MCF 10A (cell line): ENCODE measurements around the gene TNFAIP8. TPM values are rescaled to one million over a fixed set of nuclear protein-coding genes. Genes with fewer than 3 reads are reported as not detected.

ENCODE experiments used
- BruUV-seq: library from RNA; stranded (reverse); fragments of 400-500 nt; replicated peaks from 2 replicates; lab custom pipeline; 2021; lab: Mats Ljungman, UMichigan
- CTCF ChIA-PET: fragments of 300-600 bp; sonication (Branson Sonifier 250); formaldehyde crosslinking; extraction: SDS; loops from one replicate; lab custom pipeline; 2021; ENCODE audit warnings: antibody characterized with exemption, inconsistent platforms; lab: Yijun Ruan, JAX
- POLR2A ChIA-PET: fragments of 300-600, 350-650 bp; sonication (Branson Sonifier 250); formaldehyde crosslinking; extraction: SDS; loops from one replicate; lab custom pipeline; 2020; ENCODE audit warnings: antibody characterized with exemption, inconsistent platforms; lab: Yijun Ruan, JAX
- DNase-seq: peaks from one replicate; pipeline ENCODE4 v3.0.0-alpha.2; 2018; ENCODE audit not compliant: unreplicated experiment
- H3K27ac Mint-ChIP-seq: one replicate; pipeline ENCODE4 v1.8.0; 2022; ENCODE audit warnings: mild to moderate bottlenecking, low read depth, mixed read lengths; ENCODE audit not compliant: unreplicated experiment
- H3K27me3 Mint-ChIP-seq: one replicate; pipeline ENCODE4 v1.8.0; 2022; ENCODE audit warnings: mixed read lengths; ENCODE audit not compliant: insufficient read depth, unreplicated experiment
- H3K36me3 Mint-ChIP-seq: one replicate; pipeline ENCODE4 v1.8.0; 2022; ENCODE audit warnings: mild to moderate bottlenecking, moderate library complexity, mixed read lengths; ENCODE audit not compliant: insufficient read depth, unreplicated experiment
- H3K4me1 Mint-ChIP-seq: one replicate; pipeline ENCODE4 v1.8.0; 2022; ENCODE audit warnings: mixed read lengths; ENCODE audit not compliant: insufficient read depth, unreplicated experiment
- H3K4me3 Mint-ChIP-seq: one replicate; pipeline ENCODE4 v1.8.0; 2022; ENCODE audit warnings: mild to moderate bottlenecking, moderate library complexity, mixed read lengths; ENCODE audit not compliant: unreplicated experiment
- H3K9me3 Mint-ChIP-seq: one replicate; pipeline ENCODE4 v1.8.0; 2022; ENCODE audit warnings: mixed read lengths; ENCODE audit not compliant: unreplicated experiment
- intact Hi-C: fragments of 100-400 bp; cut with micrococcal nuclease; formaldehyde crosslinking; loops from 2 replicates; pipeline ENCODE4 v1.14.1; 2022
- total RNA-seq: library from RNA; stranded (reverse); gene quantifications from 2 replicates; pipeline ENCODE4 v1.2.3, GENCODE V29; 2022
- TF ChIP-seq, protein P1 (sequence below): fragments of 200-600 bp; IDR thresholded peaks from one replicate; pipeline ENCODE4 v1.8.0; 2022; ENCODE audit warnings: antibody characterized with exemption, mild to moderate bottlenecking; ENCODE audit not compliant: unreplicated experiment

The TNFAIP8 gene
- total RNA-seq, 1 experiment from 2014 or later, result 16.2 TPM

DNA sequence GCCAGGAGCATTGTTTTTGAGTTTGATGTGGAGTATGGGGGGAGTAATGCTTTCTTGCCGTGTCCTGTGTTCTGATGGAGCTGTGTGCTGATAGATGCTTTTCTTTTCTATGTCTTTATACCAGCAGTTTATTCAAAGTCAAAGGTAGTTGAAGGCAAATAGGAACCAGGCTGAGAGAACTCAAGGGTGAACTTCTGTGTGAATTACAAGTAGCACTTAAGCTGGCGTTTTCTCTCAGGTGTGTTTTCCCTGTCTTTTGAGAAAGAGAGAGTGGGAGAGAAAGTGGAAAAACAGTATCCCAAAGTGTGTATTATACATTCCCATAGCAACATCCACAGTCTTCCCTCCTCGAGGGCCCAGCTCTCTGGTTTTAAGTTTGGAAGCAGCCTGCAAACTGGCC lies 1.5 kb downstream of the TNFAIP8 start:
- peak overlapping the region; percentile 95 for H3K4me3 Mint-ChIP-seq
- H3K36me3 Mint-ChIP-seq, result no peaks in the 10 kb centered on the region
- intact Hi-C loops, result loop anchor here (2.0 kb wide), 2 partner anchors 32 to 286 kb away; partner anchors contain the start of gene DMXL1
- H3K27ac Mint-ChIP-seq, result peak overlapping the region; percentile 79
- ChIA-PET CTCF (interaction anchor here (0.6 to 11.7 kb wide), 18 partner anchors 8 to 512 kb away, joined by 3 to 161 read pairs (median 5); partner anchors contain the start of gene DTWD2), POLR2A (interaction anchor here (0.6 to 21.8 kb wide), 27 partner anchors 9 to 373 kb away, joined by 3 to 492 read pairs (median 11); partner anchors contain the start of genes DMXL1, DTWD2 and HSD17B4)
- H3K4me1 Mint-ChIP-seq, result peaks cover 57% of the 10 kb centered on the region
- no TSS peak for BruUV-seq
- H3K27me3 Mint-ChIP-seq, result no peaks in the 10 kb centered on the region
- H3K9me3 Mint-ChIP-seq, result no peaks in the 10 kb centered on the region
- TF ChIP-seq, protein P1, sequence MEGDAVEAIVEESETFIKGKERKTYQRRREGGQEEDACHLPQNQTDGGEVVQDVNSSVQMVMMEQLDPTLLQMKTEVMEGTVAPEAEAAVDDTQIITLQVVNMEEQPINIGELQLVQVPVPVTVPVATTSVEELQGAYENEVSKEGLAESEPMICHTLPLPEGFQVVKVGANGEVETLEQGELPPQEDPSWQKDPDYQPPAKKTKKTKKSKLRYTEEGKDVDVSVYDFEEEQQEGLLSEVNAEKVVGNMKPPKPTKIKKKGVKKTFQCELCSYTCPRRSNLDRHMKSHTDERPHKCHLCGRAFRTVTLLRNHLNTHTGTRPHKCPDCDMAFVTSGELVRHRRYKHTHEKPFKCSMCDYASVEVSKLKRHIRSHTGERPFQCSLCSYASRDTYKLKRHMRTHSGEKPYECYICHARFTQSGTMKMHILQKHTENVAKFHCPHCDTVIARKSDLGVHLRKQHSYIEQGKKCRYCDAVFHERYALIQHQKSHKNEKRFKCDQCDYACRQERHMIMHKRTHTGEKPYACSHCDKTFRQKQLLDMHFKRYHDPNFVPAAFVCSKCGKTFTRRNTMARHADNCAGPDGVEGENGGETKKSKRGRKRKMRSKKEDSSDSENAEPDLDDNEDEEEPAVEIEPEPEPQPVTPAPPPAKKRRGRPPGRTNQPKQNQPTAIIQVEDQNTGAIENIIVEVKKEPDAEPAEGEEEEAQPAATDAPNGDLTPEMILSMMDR, result no peak
- DNase-seq, result no peak

DNA sequence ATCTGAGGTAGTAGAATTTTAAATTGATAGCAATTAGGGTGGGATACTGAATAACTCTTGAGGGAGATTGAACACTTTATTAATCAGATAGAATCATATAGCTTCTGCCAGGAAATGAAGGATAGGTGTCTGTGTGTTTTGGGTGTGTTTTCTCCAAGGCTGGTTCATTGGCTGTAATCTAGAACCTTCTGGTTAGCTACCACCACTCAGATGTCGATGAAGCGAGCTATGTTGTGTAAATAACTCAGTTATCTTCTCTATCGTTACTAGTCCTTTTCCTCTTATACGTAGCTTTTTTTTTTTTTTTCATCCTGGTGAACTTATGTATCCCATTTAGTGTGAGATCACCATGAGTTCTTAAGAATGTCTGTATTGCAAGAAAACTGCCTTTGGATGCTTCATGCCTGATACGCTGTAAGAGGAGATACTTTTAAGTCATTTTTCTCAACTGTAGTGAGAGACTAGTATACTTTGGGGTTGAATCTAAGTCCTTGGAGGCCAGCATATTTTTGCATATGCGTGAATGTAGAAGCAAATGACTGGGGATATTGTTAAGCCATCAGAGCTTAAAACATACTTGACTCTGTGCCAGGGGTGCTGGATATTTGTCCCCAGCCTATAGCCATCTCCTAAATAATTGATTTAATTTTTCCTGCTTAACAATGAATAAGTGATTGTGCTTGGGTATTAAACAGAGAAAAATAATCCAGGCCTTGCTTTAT lies 2.1 kb downstream of the TNFAIP8 start:
- intact Hi-C loops, result loop anchor here (2.0 kb wide), 2 partner anchors 33 to 287 kb away; partner anchors contain the start of gene DMXL1
- Mint-ChIP-seq H3K27me3 (no peaks in the 10 kb centered on the region), H3K4me1 (peaks cover 64% of the 10 kb centered on the region), H3K36me3 (peaks cover 5% of the 10 kb centered on the region), H3K27ac (peak overlapping the region; percentile 80), H3K9me3 (no peaks in the 10 kb centered on the region), H3K4me3 (peak overlapping the region; percentile 95)
- TF ChIP-seq, protein P1, result no peak
- DNase-seq, result no peak
- ChIA-PET POLR2A (interaction anchor here (0.8 to 21.8 kb wide), 16 partner anchors 8 to 369 kb away, joined by 3 to 492 read pairs (median 19); partner anchors contain the start of genes DMXL1 and DTWD2), CTCF (interaction anchor here (0.6 to 11.7 kb wide), 13 partner anchors 7 to 511 kb away, joined by 3 to 161 read pairs (median 5); partner anchors contain the start of gene DTWD2)
- BruUV-seq, result no TSS peak

DNA sequence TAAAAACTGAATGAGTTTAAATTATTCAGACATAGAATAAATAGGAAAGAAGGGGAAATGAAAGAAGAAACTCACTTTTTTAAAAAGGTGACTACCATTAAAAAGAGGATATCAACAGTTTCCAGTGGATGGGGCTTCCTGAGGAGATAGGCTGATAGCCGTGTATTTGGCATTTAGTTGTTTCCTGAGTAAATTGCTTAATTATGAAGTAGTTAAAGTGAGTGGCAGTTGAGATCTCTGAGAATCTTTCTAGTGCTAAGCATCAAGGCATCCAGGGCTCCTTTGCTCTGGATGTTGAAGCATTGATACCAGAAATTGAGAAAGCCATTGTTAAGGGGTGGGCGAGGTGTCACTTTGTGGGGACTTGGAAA lies 2.7 kb downstream of the TNFAIP8 start:
- no peak for DNase-seq
- POLR2A ChIA-PET, result interaction anchor here (0.6 to 21.8 kb wide), 12 partner anchors 12 to 396 kb away, joined by 3 to 492 read pairs (median 20); no protein-coding TSS in a partner anchor
- Mint-ChIP-seq H3K36me3 (peaks cover 11% of the 10 kb centered on the region), H3K27ac (peak overlapping the region; percentile 80), H3K27me3 (no peaks in the 10 kb centered on the region), H3K9me3 (no peaks in the 10 kb centered on the region), H3K4me3 (peak overlapping the region; percentile 95), H3K4me1 (peaks cover 68% of the 10 kb centered on the region)
- BruUV-seq, result no TSS peak
- TF ChIP-seq, protein P1, result no peak
- intact Hi-C loops, result no loop called here
- CTCF ChIA-PET, result interaction anchor here (2.8 to 11.7 kb wide), 3 partner anchors 26 to 371 kb away, joined by 12 to 161 read pairs (median 132); partner anchors contain the start of gene DTWD2
